GM19372 (cell line): ENCODE measurements around the gene FOXC2.
A peak's percentile ranks its signal among the peaks of the same experiment; 100 is the strongest.

Experiments
- ATAC-seq: cut with Tn5 transposase; IDR thresholded peaks from one replicate; pipeline ENCODE4 v1.9.1; 2021; ENCODE audit warnings: mild to moderate bottlenecking, low read depth, moderate library complexity; ENCODE audit not compliant: unreplicated experiment

Gene FOXC2

DNA sequence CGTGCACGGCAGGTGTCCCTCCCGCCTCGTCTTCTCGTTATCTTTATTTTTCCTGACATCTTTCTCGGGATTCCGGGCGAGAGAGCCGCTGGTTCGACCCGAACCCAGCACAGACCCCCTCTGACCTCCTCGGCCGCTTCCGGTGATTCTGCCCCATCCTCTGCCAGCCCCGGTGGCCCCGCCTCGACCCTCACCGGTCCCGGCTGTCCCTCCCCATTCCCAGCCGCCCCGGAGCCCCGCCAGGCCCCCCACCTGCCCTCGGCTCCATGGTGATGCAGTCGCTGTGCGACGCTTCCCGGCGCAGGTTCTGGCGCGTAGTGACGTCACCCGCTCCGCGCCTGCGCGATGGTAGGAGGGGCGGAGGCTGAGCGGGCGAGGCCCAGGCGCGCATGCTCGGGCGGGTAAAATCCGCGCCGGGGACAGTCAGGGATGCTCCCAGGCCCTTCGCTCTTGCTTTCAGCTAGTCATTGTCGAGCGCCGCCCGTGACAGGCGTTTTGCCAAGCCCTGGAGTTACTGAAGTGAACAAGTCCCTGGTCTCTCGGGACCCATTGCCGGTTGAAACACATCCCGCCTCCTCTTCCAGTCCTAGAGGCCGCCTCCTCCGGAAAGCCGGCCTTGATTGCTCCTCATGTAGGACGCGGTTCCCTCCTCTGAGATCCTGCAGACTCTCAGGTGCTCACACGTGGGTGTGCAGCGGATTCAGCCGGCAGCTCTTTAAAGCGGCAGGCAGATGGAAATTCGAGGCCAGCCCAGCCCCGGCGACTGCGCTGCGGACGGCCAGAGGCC, 11.5 kb upstream of the FOXC2 start, which contains the start of gene MTHFSD:
Gene MTHFSD (minus strand): TSS at position 319 of the 787 bp plus-strand sequence. CDS start 51 bp downstream, at position 268.
- ATAC-seq: peak; percentile 88

DNA sequence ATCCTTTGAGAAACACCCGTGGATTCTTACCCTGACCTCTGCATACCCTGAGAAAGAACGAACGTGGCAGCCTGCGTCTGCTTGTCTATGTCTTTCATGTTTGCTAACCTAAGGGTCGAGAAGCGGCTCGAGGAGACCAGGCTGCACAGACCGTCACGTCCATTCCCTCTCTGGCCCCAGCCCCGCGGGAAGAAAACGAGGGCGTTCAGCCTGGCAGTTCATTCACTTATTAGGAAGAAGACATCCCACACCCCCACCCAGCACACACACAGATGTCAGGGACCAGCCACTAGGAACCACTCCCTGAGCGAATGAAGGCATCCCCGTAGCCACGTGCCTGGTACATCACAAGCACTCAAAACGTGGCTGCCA, 10.9 kb upstream of the FOXC2 start:
- ATAC-seq: no peak

DNA sequence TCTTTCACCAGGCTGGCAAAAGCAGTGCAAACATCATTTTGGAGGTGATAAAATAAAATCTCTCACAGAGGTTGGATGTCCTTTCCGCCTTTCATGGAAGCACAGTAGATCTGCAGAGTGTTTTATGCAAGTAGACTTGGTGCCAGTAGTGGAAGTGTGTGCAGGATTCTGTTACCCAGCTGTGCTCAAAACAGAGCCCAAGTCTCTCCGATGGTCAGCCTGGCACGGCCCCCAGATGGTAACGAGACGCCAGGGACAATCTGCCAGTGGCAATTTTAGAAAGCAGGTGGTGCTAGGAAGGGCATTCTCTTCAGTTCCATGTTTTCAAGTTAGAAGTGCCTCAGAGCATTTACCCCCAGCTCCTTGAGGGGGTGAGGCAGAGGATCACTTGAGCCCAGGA, 10.1 kb upstream of the FOXC2 start:
- no peak for ATAC-seq

DNA sequence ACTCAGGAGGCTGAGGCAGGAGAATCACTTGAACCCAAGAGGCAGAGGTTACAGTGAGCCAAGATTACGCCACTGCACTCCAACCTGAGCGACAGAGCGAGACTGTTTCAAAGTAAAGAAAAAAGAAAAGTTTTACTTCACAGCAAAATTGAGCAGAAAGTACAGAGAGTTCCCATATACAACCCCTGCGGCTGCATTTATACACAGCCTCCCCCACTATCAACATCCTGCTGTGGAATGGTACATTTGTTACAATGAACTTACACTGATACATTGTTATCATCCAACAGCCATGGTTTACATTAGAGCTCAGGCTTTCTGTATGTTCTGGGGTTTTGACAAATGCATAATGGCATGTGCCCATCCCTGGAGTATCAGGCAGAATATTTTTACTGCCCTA, 9.0 kb upstream of the FOXC2 start:
- ATAC-seq: no peak

DNA sequence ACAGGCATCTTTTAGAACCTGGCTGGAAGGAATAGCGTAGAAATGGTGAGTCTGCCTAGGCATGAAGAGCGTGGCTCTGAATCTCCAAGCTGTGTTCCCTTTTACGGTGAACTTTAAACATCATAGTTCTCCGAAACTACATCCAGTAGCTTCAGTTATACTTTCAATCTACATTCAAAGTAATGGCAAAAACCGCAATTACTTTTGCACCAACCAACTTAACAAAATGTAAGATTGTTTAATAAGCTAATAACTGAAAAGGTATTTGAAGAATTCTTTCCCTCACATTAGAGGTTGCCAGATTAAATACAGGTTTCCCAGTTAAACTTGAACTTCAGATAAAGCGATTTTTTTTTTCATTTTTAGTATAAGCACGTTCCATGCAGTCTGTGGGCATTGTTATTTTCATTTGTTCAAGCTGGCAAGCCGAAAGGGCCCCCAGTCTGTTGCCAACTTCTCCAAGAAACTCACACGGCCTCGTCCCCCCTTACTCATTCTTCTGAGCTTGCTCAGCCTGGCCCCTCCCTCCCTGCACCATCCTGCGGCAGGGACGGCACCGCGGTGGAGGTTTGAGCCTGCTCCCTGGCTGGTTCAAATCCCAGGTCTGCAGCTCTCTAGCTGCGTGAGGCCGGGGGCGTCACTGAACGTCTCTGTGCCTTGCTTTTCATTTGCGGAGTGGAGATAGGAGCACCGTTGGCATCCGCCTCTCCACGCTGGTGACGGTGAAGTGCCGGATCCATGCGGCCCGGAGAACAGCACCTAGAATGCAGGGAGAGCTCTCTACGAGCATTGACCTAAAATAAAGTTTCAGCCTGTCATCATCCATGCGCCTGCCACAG, 8.1 kb upstream of the FOXC2 start:
- no peak for ATAC-seq

DNA sequence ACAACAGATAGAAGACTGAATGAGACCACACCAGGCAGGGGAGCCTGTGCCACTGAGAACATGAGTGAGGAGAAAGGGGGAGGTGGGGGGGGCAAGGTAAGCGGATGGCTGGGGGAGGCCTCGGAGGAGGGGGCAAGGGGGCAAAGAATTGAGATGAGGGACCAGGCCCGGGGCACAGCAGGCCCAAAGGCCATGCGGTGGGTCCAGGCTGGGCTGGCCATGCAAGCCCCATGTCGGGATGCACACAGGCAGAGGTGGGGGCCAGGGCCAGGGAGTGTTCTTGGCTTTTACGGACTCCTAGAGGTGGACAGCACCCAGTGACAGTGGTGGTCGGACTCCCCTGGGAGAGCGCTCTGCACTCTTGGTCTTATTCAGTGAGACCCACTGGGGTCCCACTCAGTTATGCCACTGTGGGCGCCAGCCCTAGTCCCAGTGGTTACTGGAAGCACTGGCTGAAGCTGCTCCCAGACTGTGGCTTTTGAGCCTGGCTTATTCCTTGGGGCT, 6.8 kb upstream of the FOXC2 start:
- ATAC-seq: no peak

DNA sequence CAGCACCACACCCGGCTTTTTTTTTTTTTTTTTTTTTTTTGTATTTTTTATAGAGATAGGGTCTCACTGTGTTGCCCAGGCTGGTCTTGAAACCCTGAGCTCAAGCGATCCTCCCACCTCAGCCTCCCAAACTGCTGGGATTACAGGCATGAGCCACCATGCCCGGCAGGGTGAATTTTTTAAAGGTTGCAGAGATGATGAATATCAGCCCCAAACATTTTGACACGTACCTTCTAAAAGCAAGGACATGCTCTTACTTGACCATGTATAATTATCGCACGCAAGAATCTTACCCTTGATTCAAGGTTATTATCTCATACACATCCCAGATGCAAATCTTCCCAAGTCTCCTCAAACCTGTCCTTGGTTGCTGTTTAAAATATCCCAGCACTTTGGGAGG, 4.3 kb upstream of the FOXC2 start:
- ATAC-seq: no peak

DNA sequence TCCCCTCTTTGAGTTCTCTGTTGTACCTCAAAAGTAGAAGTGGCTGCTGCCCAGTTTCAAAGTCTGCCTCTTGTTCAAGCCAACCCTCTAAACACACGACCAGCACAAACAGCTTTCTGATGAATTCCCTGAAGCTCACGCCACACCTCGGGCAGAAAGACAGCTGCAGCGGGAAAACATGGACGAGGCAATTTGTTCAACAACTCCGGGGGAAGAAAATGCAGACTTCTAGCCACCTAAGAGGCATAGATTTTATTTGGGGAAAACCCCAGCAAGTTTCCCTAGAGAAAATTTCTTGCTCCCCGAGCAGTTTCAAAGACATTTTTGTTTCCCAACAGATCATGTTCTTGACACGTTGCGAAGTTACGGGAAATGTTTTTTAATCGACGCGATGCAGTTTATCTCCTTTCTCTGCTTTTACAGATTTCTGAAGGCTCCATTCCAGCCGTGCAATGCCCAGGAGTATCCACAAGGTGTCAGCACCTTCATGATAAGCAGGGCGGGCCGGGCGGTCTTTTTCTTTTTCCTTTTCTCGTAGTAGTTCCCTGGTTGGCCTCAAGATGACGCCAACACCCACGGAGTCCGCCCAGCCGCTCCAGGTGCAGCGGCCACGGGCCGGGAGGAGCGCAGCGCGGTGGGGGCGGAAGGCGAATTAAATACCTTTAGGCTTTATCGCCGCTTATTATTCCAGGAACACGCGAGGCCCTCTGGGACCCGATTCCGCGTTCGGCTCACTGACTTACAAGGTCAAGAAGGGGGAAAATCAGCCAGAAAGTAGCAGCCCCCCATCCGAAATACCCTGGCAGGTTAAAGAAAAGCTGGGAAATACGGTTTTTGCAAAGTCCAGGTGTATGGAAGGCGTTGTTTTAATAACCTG, 2.9 kb upstream of the FOXC2 start:
- ATAC-seq: peak; percentile 70

DNA sequence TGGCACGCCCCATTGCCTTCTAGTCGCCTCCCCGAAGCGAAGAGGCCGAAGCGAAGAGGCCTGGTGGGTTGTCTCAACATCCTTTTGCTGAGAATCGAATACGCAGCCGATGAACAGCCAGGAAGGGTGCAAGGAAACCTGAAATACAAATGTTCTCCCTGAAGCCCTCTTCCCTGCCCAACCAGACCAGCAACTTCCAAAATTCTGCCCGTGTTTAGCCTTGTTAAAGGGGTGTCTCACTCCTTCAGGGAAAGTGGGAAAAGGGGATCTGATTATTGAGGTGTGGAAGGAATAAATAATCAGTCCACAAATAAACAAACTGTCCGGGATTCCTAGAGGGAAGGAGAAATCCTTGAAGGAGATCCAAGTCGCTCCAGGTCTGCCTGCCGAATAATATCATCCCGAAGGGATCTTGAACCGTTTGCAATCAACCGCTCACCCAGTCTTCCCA, 1.4 kb upstream of the FOXC2 start:
- ATAC-seq: no peak

DNA sequence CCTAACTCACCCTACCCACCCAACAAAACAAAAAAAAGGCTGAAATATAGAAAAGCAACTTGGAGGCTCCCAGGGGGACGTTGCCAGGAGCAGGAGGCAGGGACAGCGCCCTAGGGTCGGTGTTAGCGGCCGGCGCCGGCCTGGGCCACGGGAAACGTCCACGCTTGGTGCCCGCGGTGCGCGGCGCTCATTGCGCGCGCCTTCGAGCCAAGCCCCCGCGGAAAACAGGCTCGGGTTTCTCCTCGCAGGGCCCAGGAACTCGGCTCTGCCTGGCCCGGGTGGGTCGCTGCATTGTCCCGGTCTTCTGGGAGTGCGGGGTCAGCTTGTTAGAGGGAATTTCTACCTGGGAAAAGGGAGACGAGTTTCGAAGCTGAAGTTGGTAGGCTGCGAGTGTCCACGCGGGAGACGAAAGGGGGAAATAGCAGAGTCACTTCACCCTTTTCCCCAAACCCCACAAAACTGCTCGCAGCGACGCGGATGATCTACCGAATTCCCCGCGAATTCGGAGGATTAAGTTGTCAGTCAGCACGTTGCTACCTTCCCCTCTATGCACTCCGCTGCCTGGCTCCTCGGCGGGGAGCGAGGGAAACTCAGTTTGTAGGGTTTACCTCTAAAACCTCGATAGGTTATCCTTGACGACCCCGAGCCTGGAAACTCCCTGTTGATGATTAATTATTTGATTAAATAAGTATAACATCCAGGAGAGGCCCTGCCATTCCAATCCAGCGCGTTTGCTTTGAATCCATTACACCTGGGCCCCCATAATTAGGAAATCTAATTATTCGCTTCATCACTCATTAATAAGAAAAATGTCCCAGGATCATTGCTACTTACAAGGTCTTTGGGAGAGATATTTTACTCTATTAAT, 751 bp upstream of the FOXC2 start:
- no peak for ATAC-seq

DNA sequence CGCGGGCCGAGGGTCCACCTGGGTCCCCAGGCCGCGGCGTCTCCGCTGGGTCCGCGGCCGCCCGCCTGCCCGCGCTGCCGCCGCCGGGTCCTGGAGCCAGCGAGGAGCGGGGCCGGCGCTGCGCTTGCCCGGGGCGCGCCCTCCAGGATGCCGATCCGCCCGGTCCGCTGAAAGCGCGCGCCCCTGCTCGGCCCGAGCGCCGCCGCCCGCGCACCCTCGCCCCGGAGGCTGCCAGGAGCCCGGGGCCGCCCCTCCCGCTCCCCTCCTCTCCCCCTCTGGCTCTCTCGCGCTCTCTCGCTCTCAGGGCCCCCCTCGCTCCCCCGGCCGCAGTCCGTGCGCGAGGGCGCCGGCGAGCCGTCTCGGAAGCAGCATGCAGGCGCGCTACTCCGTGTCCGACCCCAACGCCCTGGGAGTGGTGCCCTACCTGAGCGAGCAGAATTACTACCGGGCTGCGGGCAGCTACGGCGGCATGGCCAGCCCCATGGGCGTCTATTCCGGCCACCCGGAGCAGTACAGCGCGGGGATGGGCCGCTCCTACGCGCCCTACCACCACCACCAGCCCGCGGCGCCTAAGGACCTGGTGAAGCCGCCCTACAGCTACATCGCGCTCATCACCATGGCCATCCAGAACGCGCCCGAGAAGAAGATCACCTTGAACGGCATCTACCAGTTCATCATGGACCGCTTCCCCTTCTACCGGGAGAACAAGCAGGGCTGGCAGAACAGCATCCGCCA, 504 bp downstream of the FOXC2 start:
- no peak for ATAC-seq

DNA sequence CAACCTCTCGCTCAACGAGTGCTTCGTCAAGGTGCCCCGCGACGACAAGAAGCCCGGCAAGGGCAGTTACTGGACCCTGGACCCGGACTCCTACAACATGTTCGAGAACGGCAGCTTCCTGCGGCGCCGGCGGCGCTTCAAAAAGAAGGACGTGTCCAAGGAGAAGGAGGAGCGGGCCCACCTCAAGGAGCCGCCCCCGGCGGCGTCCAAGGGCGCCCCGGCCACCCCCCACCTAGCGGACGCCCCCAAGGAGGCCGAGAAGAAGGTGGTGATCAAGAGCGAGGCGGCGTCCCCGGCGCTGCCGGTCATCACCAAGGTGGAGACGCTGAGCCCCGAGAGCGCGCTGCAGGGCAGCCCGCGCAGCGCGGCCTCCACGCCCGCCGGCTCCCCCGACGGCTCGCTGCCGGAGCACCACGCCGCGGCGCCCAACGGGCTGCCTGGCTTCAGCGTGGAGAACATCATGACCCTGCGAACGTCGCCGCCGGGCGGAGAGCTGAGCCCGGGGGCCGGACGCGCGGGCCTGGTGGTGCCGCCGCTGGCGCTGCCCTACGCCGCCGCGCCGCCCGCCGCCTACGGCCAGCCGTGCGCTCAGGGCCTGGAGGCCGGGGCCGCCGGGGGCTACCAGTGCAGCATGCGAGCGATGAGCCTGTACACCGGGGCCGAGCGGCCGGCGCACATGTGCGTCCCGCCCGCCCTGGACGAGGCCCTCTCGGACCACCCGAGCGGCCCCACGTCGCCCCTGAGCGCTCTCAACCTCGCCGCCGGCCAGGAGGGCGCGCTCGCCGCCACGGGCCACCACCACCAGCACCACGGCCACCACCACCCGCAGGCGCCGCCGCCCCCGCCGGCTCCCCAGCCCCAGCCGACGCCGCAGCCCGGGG, 1.3 kb downstream of the FOXC2 start:
- ATAC-seq: no peak

DNA sequence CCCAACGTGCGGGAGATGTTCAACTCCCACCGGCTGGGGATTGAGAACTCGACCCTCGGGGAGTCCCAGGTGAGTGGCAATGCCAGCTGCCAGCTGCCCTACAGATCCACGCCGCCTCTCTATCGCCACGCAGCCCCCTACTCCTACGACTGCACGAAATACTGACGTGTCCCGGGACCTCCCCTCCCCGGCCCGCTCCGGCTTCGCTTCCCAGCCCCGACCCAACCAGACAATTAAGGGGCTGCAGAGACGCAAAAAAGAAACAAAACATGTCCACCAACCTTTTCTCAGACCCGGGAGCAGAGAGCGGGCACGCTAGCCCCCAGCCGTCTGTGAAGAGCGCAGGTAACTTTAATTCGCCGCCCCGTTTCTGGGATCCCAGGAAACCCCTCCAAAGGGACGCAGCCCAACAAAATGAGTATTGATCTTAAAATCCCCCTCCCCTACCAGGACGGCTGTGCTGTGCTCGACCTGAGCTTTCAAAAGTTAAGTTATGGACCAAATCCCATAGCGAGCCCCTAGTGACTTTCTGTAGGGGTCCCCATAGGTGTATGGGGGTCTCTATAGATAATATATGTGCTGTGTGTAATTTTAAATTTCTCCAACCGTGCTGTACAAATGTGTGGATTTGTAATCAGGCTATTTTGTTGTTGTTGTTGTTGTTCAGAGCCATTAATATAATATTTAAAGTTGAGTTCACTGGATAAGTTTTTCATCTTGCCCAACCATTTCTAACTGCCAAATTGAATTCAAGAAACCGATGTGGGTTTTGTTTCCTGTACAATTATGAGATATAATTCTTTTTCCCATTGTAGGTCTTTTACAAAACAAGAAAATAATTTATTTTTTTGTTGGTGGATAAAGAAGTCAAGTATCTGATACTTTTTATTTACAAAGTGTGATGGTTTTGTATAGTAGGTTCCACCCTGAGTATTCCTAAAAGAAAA, 2.3 kb downstream of the FOXC2 start:
- ATAC-seq: no peak

DNA sequence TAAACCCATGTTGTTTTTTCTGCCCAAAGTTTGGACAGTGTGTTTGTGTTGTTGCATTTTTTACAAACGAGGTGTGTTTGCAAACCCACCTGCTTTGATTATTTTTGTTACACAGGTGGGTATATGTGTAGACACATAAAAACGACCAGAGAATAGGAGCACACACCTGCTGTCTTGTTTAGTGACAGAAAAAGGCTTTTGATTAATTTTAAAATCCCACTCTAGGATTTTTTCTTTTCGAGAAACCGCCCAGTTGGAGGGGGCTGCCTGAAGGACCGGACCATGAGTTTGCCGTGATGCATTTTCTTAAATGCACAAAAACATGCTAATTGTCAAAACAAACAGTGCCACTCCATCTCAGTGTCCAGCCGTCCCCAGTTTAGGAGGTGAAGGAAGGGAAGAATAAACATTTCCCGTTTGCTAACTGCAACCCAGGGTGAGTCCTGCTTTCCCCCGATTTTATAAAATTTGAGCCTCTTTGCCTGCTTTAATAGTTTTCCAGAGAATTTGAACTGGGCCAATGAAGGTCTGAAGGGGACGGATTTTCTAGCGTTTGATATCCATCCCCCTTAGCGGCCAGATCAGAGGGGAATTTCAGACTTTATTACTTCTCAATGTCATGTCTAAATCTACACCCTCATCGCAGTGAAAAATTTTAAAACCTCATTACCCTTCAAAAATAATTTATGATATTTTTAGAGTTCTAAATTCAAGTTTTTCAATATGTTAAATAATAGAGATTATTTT, 3.2 kb downstream of the FOXC2 start:
- ATAC-seq: no peak

DNA sequence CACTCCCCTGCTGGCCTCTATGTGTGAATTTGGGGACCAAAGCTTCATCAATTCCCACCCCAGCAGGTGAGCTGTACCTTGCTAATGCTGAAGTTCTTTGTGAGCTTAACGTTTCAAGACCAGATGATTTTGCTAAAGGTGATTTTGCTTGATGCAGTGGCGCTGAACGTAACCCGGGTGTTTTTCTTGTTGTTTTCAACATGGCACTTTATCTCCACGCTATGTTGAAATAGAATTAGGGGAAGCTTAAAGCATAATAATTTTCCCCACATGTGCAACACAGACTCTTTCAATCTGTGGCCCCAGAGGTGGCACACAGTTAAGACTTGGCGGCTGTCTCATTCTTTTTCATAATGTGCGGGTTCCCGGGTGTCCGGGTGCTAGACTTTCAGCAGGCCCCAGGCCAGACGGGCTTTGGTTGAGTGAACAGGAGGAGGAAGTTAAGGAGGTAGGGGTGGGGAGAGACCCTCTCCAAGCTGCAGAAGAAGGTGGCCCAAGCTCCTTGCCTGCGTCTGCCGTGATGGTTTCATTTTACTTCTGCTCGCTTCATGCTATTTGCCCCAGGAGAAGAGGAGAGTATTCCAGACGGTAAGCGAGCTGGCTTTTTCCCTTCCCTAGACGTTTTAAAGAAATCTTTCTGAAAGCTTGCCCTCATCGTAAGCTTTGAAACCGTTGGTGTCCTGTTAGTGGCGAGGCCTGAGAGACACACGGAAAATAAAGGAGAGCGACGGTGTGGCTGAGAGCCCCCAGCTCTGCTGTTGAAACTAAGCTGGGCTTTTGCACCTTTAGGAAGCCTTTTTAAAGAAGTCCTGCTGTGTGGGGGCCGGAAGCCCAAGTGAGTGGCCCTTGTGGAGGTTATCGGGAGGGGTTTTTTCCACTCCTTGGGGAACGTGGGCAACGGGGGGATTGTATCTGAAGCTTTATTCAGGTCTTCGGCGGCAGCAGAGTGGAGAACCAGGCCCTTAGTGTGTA, 4.2 kb downstream of the FOXC2 start:
- ATAC-seq: no peak
